ENCODE measurements around the gene SEMA5A. TPM values are rescaled to one million over a fixed set of nuclear protein-coding genes. Genes with fewer than 3 reads are reported as not detected.

Gene SEMA5A
- total RNA-seq, 4 donors from 2014 or later: 15.0 to 81.0 (median 52.9) TPM

DNA sequence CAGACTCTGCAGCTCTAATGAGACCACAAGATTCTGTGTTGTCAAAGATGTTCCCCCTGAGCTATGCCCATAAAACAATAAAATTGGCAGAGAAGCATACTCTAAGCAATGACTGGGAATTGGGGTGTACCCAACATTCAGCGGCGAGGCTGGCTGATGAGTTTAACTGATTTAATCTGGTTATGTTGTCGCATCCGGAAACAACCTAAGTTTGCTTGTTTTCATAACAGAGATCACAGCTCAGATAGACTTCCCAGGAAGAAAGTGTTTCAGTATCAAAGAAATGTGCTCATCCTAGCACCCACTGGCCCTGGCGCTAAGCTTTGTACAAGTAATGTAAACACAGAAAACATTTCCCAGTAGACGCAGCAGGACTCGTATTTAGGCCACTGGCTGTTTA is 7.4 kb downstream of the SEMA5A start:
- no peak for DNase-seq
- in situ Hi-C loops (cut with MboI; ENCODE audit: low pct_ligation_motif_present in 1 of 4, low pct_unique_long_range_greater_than_20kb in 1 of 4, low sequenced_read_pairs in 3 of 4): loop anchor here in 2 of 4 donors (25.0 kb wide), 1 partner anchor 176 kb away; no protein-coding TSS in a partner anchor
- 63 to 74% methylated on average over 7 of the region's 7 CpGs for WGBS, 2 donors (ENCODE audit: low coverage in 1 of 2)

DNA sequence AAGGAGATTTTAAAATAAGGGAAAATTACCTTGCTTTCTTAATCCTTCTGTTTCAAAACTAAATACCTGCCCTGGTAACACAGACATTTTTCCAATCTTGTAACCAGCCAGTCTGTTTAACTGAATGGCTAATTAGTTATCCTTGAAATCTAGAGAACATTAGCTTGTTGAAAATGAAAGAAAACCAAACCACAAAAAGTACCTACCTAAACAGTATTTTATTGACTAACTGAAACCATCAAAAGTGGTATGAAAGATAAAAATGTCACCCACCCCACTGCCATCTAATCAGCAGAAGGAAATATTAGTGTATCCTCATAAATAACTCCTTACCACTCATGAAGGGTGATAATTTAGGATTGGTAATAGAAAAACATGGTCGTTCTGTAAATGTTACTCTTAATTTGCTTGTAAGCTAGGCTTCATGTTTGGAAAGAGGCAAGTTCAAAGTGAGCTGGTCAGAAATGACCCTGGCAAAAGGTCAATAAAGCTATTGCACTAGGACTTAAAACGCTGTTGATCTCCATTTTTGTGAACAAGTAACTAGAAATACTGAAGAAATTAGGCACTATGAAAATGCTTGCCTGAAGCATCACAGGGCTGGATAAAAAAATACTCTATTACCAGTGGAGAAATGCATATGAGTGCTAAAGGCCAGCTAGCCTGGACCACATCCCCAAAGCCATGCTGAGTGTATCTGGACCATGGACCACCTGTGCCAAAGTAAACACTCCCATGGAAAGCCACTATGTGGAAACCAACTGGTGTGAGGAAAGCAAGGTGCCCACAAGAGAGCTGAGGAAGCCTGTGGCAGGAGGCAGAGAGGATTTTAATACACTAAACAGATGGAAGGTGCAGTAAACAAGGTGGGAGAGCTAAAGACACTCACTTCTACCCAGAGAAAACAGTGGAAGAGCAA is 8.4 kb downstream of the SEMA5A start:
- H3K4me3 ChIP-seq: no peak overlapping the region
- H3K36me3 ChIP-seq: no peaks in the 10 kb centered on the region
- TF ChIP-seq, protein P1, sequence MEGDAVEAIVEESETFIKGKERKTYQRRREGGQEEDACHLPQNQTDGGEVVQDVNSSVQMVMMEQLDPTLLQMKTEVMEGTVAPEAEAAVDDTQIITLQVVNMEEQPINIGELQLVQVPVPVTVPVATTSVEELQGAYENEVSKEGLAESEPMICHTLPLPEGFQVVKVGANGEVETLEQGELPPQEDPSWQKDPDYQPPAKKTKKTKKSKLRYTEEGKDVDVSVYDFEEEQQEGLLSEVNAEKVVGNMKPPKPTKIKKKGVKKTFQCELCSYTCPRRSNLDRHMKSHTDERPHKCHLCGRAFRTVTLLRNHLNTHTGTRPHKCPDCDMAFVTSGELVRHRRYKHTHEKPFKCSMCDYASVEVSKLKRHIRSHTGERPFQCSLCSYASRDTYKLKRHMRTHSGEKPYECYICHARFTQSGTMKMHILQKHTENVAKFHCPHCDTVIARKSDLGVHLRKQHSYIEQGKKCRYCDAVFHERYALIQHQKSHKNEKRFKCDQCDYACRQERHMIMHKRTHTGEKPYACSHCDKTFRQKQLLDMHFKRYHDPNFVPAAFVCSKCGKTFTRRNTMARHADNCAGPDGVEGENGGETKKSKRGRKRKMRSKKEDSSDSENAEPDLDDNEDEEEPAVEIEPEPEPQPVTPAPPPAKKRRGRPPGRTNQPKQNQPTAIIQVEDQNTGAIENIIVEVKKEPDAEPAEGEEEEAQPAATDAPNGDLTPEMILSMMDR (IDR thresholded peaks at IDR 0.05): no peak
- TF ChIP-seq POLR2AphosphoS5 (IDR thresholded peaks at IDR 0.05) (no peak), POLR2A (IDR thresholded peaks at IDR 0.05) (no peak), EP300 (IDR thresholded peaks at IDR 0.05; ENCODE audit: low read depth) (no peak)
- intact Hi-C loops (cut with DNase I; ENCODE audit: low total_unique reads) (loop anchor here (5.0 kb wide), 1 partner anchor 1610 kb away; no protein-coding TSS in a partner anchor), in situ Hi-C loops (cut with MboI; ENCODE audit: low pct_ligation_motif_present in 1 of 4, low pct_unique_long_range_greater_than_20kb in 1 of 4, low sequenced_read_pairs in 3 of 4) (loop anchor here in 2 of 4 donors (25.0 kb wide), 1 partner anchor 175 kb away; no protein-coding TSS in a partner anchor)
- H3K4me1 ChIP-seq: peaks cover 0 to 3% (median 0%) of the 10 kb centered on the region in 4 donors
- H3K9me3 ChIP-seq: no peaks in the 10 kb centered on the region
- no peak overlapping the region for H3K27ac ChIP-seq
- no peaks in the 10 kb centered on the region for H3K27me3 ChIP-seq
- no peak for DNase-seq
- 68% methylated on average over 2 of the region's 2 CpGs for WGBS, 2 donors (ENCODE audit: low coverage in 1 of 2)

More for the DNA sequence above, 7.4 kb downstream of the SEMA5A start:
- Histone ChIP-seq H3K27me3 (no peaks in the 10 kb centered on the region), H3K4me3 (no peak overlapping the region), H3K36me3 (no peaks in the 10 kb centered on the region), H3K4me1 (peaks cover 0 to 1% (median 0%) of the 10 kb centered on the region in 4 donors), H3K9me3 (no peaks in the 10 kb centered on the region), H3K27ac (no peak overlapping the region)
- no peak for TF ChIP-seq POLR2A (IDR thresholded peaks at IDR 0.05)
- TF ChIP-seq EP300 (IDR thresholded peaks at IDR 0.05; ENCODE audit: low read depth): no peak
- TF ChIP-seq POLR2AphosphoS5 (IDR thresholded peaks at IDR 0.05): no peak
- TF ChIP-seq, protein P1 (IDR thresholded peaks at IDR 0.05): no peak
- intact Hi-C loops (cut with DNase I; ENCODE audit: low total_unique reads): loop anchor here (5.0 kb wide), 1 partner anchor 1609 kb away; no protein-coding TSS in a partner anchor

DNA sequence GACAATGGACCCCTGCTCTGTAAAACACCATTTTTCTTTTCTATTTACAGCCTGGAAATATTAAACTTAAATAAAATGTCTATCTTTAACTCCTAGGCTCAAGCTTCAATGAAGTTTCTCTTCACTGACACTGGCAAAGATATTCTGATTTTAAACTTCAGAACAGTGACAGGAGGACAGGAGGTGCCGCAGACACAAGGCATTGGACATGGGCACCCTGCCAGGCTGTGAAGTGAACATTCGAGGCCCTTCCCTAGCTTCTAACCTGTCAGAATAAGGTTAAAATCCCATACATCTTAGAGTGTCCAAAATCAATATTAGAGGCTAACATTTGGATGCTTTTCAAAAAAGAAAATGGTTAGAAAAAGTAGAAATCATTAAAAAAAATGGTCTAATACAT is 9.2 kb downstream of the SEMA5A start:
- 65 to 72% methylated on average over 2 of the region's 2 CpGs for WGBS, 2 donors (ENCODE audit: low coverage in 1 of 2)
- intact Hi-C loops (cut with DNase I; ENCODE audit: low total_unique reads): loop anchor here (5.0 kb wide), 1 partner anchor 1611 kb away; no protein-coding TSS in a partner anchor
- Histone ChIP-seq H3K4me3 (no peak overlapping the region), H3K9me3 (no peaks in the 10 kb centered on the region), H3K27ac (no peak overlapping the region), H3K4me1 (peaks cover 0 to 3% (median 0%) of the 10 kb centered on the region in 4 donors), H3K27me3 (no peaks in the 10 kb centered on the region), H3K36me3 (no peaks in the 10 kb centered on the region)
- no peak for DNase-seq
- TF ChIP-seq, protein P1 (IDR thresholded peaks at IDR 0.05): no peak
- no peak for TF ChIP-seq POLR2AphosphoS5 (IDR thresholded peaks at IDR 0.05)
- in situ Hi-C loops (cut with MboI; ENCODE audit: low pct_ligation_motif_present in 1 of 4, low pct_unique_long_range_greater_than_20kb in 1 of 4, low sequenced_read_pairs in 3 of 4): loop anchor here in 2 of 4 donors (25.0 kb wide), 1 partner anchor 174 kb away; no protein-coding TSS in a partner anchor

DNA sequence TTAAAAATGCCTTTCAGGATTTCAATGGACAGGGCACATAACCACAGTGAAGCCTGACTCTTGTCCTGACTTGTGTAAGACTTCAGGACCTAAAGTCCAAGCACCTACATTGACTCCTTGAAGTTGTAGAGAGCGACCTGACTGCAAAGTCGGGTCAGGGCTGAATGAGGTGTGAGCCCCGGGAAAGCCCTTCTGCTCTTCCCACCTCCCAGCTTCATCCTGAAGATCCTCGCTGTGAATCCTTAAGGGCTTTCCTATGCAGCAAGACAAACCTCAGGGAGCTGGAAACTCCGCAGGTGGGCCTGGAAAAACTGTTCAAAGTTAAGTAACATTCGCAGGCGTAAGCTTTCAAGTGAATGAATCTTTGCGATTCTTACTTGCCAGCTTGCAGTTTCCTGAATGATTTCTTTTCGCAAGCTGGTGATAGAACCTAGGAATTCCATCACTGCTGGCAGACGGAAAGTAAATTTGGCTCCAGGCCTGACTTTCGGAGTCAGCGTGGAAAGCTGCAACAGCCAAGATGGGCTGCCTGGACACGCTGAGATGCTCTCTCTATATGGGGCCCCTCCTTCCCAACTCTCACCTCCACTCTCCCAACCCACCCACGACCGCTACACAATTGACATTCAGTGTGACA is 10.9 kb downstream of the SEMA5A start:
- no peaks in the 10 kb centered on the region for H3K36me3 ChIP-seq
- H3K9me3 ChIP-seq: no peaks in the 10 kb centered on the region
- H3K27ac ChIP-seq: no peak overlapping the region
- no peak for TF ChIP-seq POLR2AphosphoS5 (IDR thresholded peaks at IDR 0.05)
- TF ChIP-seq POLR2A (IDR thresholded peaks at IDR 0.05): no peak
- TF ChIP-seq EP300 (IDR thresholded peaks at IDR 0.05; ENCODE audit: low read depth): no peak
- TF ChIP-seq, protein P1 (IDR thresholded peaks at IDR 0.05): no peak
- intact Hi-C loops (cut with DNase I; ENCODE audit: low total_unique reads) (loop anchor here (5.0 kb wide), 1 partner anchor 1612 kb away; no protein-coding TSS in a partner anchor), in situ Hi-C loops (cut with MboI; ENCODE audit: low pct_ligation_motif_present in 1 of 4, low pct_unique_long_range_greater_than_20kb in 1 of 4, low sequenced_read_pairs in 3 of 4) (loop anchor here in 2 of 4 donors (25.0 kb wide), 1 partner anchor 173 kb away; no protein-coding TSS in a partner anchor)
- peaks cover 0 to 3% (median 0%) of the 10 kb centered on the region in 4 donors for H3K4me1 ChIP-seq
- H3K4me3 ChIP-seq: no peak overlapping the region
- WGBS, 2 donors (ENCODE audit: low coverage in 1 of 2): 82% methylated on average over 15 of the region's 15 CpGs; no CpG with 5 or more reads in 1 of the 2 donors
- DNase-seq: no peak
- no peaks in the 10 kb centered on the region for H3K27me3 ChIP-seq
